H9 (cell line): ENCODE data around the gene HSF2. TPM values are rescaled to one million over a fixed set of nuclear protein-coding genes. Genes with fewer than 3 reads are reported as not detected.

ENCODE experiments used
- DNase-seq: peaks from one replicate; pipeline ENCODE4 v3.0.0-alpha.2; 2017
- H2AFZ ChIP-seq: one replicate; pipeline ENCODE4 v1.6.1; 2013; ENCODE audit warnings: mild to moderate bottlenecking, low read length, control low read depth, moderate library complexity
- H2AK5ac ChIP-seq: 2 replicates; pipeline ENCODE4 v1.6.1; 2013; ENCODE audit warnings: low read length, control low read depth, mixed read lengths; ENCODE audit not compliant: insufficient read length
- H2BK120ac ChIP-seq: one replicate; pipeline ENCODE4 v1.6.1; 2013; ENCODE audit warnings: low read depth, mild to moderate bottlenecking, low read length, control low read depth, inconsistent platforms; ENCODE audit not compliant: poor library complexity, severe bottlenecking
- H2BK12ac ChIP-seq: 2 replicates; pipeline ENCODE4 v1.6.1; 2013; ENCODE audit warnings: low read length, control low read depth, mixed read lengths, low read depth; ENCODE audit not compliant: insufficient read length
- H2BK15ac ChIP-seq: 2 replicates; pipeline ENCODE4 v1.6.1; 2013; ENCODE audit warnings: low read depth, low read length, control low read depth
- H2BK20ac ChIP-seq: one replicate; pipeline ENCODE4 v1.6.1; 2013; ENCODE audit warnings: low read depth, mild to moderate bottlenecking, low read length, control low read depth, inconsistent platforms; ENCODE audit not compliant: poor library complexity, severe bottlenecking
- H2BK5ac ChIP-seq: 2 replicates; pipeline ENCODE4 v1.6.1; 2013; ENCODE audit warnings: low read length, control low read depth, mixed read lengths; ENCODE audit not compliant: insufficient read length
- H3K14ac ChIP-seq: 2 replicates; pipeline ENCODE4 v1.6.1; 2013; ENCODE audit warnings: low read length, control low read depth; ENCODE audit not compliant: insufficient read depth
- H3K18ac ChIP-seq: 2 replicates; pipeline ENCODE4 v1.6.1; 2013; ENCODE audit warnings: low read depth, mild to moderate bottlenecking, mixed read lengths, low read length, control low read depth; ENCODE audit not compliant: insufficient read length
- H3K23ac ChIP-seq: 2 replicates; pipeline ENCODE4 v1.6.1; 2013; ENCODE audit warnings: low read length, control low read depth, mixed read lengths, low read depth; ENCODE audit not compliant: insufficient read length
- H3K23me2 ChIP-seq: 2 replicates; pipeline ENCODE4 v1.6.1; 2013; ENCODE audit warnings: low read depth, mild to moderate bottlenecking, mixed read lengths, low read length, control low read depth; ENCODE audit not compliant: insufficient read length, poor library complexity, severe bottlenecking
- H3K27ac ChIP-seq: 2 replicates; pipeline ENCODE4 v1.5.1; 2013; ENCODE audit warnings: low read length, control low read depth, mixed read lengths, low read depth; ENCODE audit not compliant: insufficient read length
- H3K27me3 ChIP-seq: 2 replicates; pipeline ENCODE4 v1.6.1; 2013; ENCODE audit warnings: low read length, control low read depth, inconsistent platforms; ENCODE audit not compliant: insufficient read depth
- H3K4ac ChIP-seq: 2 replicates; pipeline ENCODE4 v1.6.1; 2013; ENCODE audit warnings: low read depth, mild to moderate bottlenecking, control low read depth, inconsistent platforms, low read length, moderate library complexity
- H3K4me1 ChIP-seq: 2 replicates; pipeline ENCODE4 v1.6.1; 2013; ENCODE audit warnings: low read length, control low read depth, inconsistent platforms; ENCODE audit not compliant: insufficient read depth
- H3K4me2 ChIP-seq: 2 replicates; pipeline ENCODE4 v1.6.1; 2013; ENCODE audit warnings: low read length, control low read depth, mixed read lengths; ENCODE audit not compliant: insufficient read length, insufficient read depth
- H3K56ac ChIP-seq: 2 replicates; pipeline ENCODE4 v1.6.1; 2013; ENCODE audit warnings: low read depth, mild to moderate bottlenecking, mixed read lengths, low read length, control low read depth; ENCODE audit not compliant: insufficient read length
- H3K79me1 ChIP-seq: 2 replicates; pipeline ENCODE4 v1.6.1; 2013; ENCODE audit warnings: low read depth, mild to moderate bottlenecking, moderate library complexity, low read length, control low read depth, inconsistent platforms; ENCODE audit not compliant: insufficient read depth, poor library complexity, severe bottlenecking
- H3K79me2 ChIP-seq: 2 replicates; pipeline ENCODE4 v1.6.1; 2013; ENCODE audit warnings: low read length, control low read depth, inconsistent platforms; ENCODE audit not compliant: insufficient read depth
- H3K9ac ChIP-seq: 2 replicates; pipeline ENCODE4 v1.6.1; 2013; ENCODE audit warnings: low read length, control low read depth, mixed read lengths; ENCODE audit not compliant: insufficient read length; ENCODE audit errors: extremely low read depth
- H3K9me3 ChIP-seq: one replicate; pipeline ENCODE4 v1.6.1; 2013; ENCODE audit warnings: low read depth, low read length, inconsistent platforms; ENCODE audit not compliant: control insufficient read depth
- H3T11ph ChIP-seq: one replicate; pipeline ENCODE4 v1.6.1; 2013; ENCODE audit warnings: mild to moderate bottlenecking, low read length, control low read depth, inconsistent platforms
- H4K20me1 ChIP-seq: one replicate; pipeline ENCODE4 v1.6.1; 2013; ENCODE audit not compliant: control insufficient read depth, insufficient read length, insufficient read depth
- H4K5ac ChIP-seq: 2 replicates; pipeline ENCODE4 v1.6.1; 2013; ENCODE audit warnings: low read depth, mild to moderate bottlenecking, mixed read lengths, low read length, control low read depth; ENCODE audit not compliant: insufficient read length
- H4K8ac ChIP-seq: replicated peaks from 2 replicates; pipeline ENCODE4 v1.6.1; 2013; ENCODE audit warnings: low read length, control low read depth, mixed read lengths, low read depth; ENCODE audit not compliant: insufficient read length
- H4K91ac ChIP-seq: 2 replicates; pipeline ENCODE4 v1.6.1; 2013; ENCODE audit warnings: low read depth, mild to moderate bottlenecking, moderate library complexity, mixed read lengths, low read length, control low read depth; ENCODE audit not compliant: insufficient read length
- H3K27ac Mint-ChIP-seq, 3 experiments: 2 replicates in 2 of 3; 3 replicates in 1 of 3; pipeline ENCODE4 v1.8.0; 2020 to 2021; ENCODE audit warnings: mixed read lengths in 3 of 3, mild to moderate bottlenecking in 1 of 3, moderate library complexity in 1 of 3
- H3K27me3 Mint-ChIP-seq: 2 replicates; pipeline ENCODE4 v1.8.0; 2021; ENCODE audit warnings: low read depth, mild to moderate bottlenecking, moderate library complexity, mixed read lengths
- H3K36me3 Mint-ChIP-seq, 3 experiments: 2 replicates in 2 of 3; 3 replicates in 1 of 3; pipeline ENCODE4 v1.8.0; 2020 to 2021; ENCODE audit warnings: low read depth in 3 of 3, mixed read lengths in 3 of 3; ENCODE audit not compliant: insufficient read depth in 1 of 3
- H3K4me1 Mint-ChIP-seq, 2 experiments: 2 replicates each; pipeline ENCODE4 v1.8.0; 2020; ENCODE audit warnings: mixed read lengths in 2 of 2
- H3K4me3 Mint-ChIP-seq, 2 experiments: 2 replicates in 1 of 2; 3 replicates in 1 of 2; pipeline ENCODE4 v1.8.0; 2020 to 2021; ENCODE audit warnings: mild to moderate bottlenecking in 2 of 2, mixed read lengths in 2 of 2, moderate library complexity in 1 of 2
- H3K9me3 Mint-ChIP-seq, 2 experiments: 2 replicates in 1 of 2; 3 replicates in 1 of 2; pipeline ENCODE4 v1.8.0; 2020; ENCODE audit warnings: mild to moderate bottlenecking in 2 of 2, mixed read lengths in 2 of 2, moderate library complexity in 1 of 2
- WGBS: extraction: QIAGEN DNeasy Blood & Tissue Kit; methylation state at CpG from one replicate; pipeline ENCODE4 v1.1.7; 2013; ENCODE audit warnings: missing lambda C conversion rate, low lambda C conversion rate, mixed read lengths; ENCODE audit not compliant: insufficient read length; ENCODE audit errors: extremely low coverage; 5-methylcytosine and 5-hydroxymethylcytosine counted together
- total RNA-seq: library from RNA; stranded (reverse); gene quantifications from 2 replicates; pipeline ENCODE4 v1.2.1, GENCODE V29; 2021
- TF ChIP-seq, protein P1 (sequence below): fragments of 200-600 bp; sonication (generic); conservative IDR thresholded peaks from 3 replicates; pipeline ENCODE4 v1.8.0; 2021; ENCODE audit warnings: antibody characterized with exemption, mild to moderate bottlenecking

The HSF2 gene
- total RNA-seq, 1 experiment from 2014 or later = 14.6 TPM

DNA sequence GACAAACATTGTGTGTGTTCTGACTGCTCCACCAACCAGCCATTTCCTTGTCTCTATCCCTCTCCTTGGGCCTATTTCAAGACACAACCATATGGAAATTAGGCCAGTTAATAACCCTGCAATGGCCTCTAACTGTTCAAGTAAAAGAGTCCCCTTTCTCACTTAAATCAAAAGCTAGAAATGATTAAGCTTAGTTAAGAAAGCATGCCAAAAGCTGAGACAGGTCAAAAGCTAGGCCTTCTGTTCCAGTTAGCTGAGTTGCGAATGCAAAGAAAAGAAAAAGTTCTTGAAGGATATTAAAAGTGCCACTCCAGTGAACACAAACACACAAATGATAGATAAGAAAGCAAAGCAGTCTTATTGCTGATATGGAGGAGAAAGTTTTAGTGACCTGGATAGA lies 49.6 kb downstream of the HSF2 start:
- Histone ChIP-seq H3K9me3 (no peaks in the 10 kb centered on the region), H3K79me2 (no peaks in the 10 kb centered on the region), H3K23ac (no peak overlapping the region), H3K4me2 (no peak overlapping the region), H3K9ac (no peak overlapping the region), H3K4me1 (no peaks in the 10 kb centered on the region), H2BK12ac (no peak overlapping the region), H3K79me1 (no peaks in the 10 kb centered on the region), H3T11ph (no peak overlapping the region), H4K91ac (no peak overlapping the region), H4K20me1 (no peaks in the 10 kb centered on the region), H4K8ac (no peak overlapping the region), H3K18ac (no peak overlapping the region), H3K27me3 (no peaks in the 10 kb centered on the region), H2BK20ac (no peak overlapping the region), H4K5ac (no peak overlapping the region), H3K27ac (no peak overlapping the region), H3K56ac (no peak overlapping the region), H2AFZ (no peak overlapping the region), H3K4ac (no peak overlapping the region), H2BK120ac (no peak overlapping the region), H3K14ac (no peak overlapping the region), H3K23me2 (no peaks in the 10 kb centered on the region), H2BK5ac (no peak overlapping the region), H2AK5ac (no peak overlapping the region), H2BK15ac (no peak overlapping the region)
- no CpG with 5 or more reads among the region's 1 CpG for WGBS
- Mint-ChIP-seq H3K4me3 (no peak overlapping the region), H3K4me1 (peaks cover 7 to 15% of the 10 kb centered on the region in 2 experiments), H3K9me3 (no peaks in the 10 kb centered on the region), H3K36me3 (peaks cover 4 to 53% (median 46%) of the 10 kb centered on the region in 3 experiments; a peak in 6 of 7 replicates), H3K27me3 (no peaks in the 10 kb centered on the region), H3K27ac (no peak overlapping the region)
- TF ChIP-seq, protein P1, sequence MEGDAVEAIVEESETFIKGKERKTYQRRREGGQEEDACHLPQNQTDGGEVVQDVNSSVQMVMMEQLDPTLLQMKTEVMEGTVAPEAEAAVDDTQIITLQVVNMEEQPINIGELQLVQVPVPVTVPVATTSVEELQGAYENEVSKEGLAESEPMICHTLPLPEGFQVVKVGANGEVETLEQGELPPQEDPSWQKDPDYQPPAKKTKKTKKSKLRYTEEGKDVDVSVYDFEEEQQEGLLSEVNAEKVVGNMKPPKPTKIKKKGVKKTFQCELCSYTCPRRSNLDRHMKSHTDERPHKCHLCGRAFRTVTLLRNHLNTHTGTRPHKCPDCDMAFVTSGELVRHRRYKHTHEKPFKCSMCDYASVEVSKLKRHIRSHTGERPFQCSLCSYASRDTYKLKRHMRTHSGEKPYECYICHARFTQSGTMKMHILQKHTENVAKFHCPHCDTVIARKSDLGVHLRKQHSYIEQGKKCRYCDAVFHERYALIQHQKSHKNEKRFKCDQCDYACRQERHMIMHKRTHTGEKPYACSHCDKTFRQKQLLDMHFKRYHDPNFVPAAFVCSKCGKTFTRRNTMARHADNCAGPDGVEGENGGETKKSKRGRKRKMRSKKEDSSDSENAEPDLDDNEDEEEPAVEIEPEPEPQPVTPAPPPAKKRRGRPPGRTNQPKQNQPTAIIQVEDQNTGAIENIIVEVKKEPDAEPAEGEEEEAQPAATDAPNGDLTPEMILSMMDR = no peak
- no peak for DNase-seq
